Measurements from ENCODE around the gene CCL4L2. TPM values are rescaled to one million over a fixed set of nuclear protein-coding genes. Genes with fewer than 3 reads are reported as not detected.
"Not testable (repeated sequence)": the region's sequence is repeated elsewhere in the genome, so short reads cannot be mapped to it uniquely, and the experiment has no call there.

The CCL4L2 gene
- total RNA-seq, 1 experiment from 2014 or later, result not detected

- not testable (repeated sequence) for H3K4me3 ChIP-seq; H3K9me3 ChIP-seq (replicated peaks); H3K27ac ChIP-seq; H3K4me1 ChIP-seq; H3K27me3 ChIP-seq; H3K36me3 ChIP-seq; DNase-seq
Measured at GRCh38 chr17:36190549-36191330, 20.1 kb upstream of the CCL4L2 start.

DNA sequence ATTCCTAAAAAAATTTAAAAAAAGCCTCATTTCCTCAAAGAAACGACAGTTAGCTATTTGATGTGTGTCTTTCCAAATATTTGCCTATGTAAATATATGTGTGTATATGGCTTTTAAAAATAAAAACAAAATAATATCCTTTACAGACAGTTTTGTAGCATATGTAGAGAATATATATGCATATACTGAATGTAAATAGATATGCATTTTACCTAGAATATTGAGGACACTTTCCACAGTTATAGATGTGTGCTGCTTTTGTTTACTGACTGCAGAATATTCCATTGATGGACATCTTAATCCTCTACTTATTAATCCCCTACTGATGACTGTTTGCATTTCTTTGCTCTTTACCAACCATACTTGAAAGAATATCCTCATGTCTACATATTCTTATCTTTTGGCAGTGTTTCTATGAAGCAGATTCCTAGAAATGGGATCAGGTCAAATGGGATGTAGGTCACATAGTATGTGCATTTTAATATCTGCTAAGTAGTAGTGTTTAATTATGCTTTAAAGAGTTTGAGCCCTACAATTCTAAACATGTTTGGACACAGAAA, 17.6 kb upstream of the CCL4L2 start:
- Histone ChIP-seq H3K27ac (no peak overlapping the region), H3K4me3 (no peak overlapping the region), H3K4me1 (no peaks in the 10 kb centered on the region), H3K27me3 (no peaks in the 10 kb centered on the region), H3K36me3 (no peaks in the 10 kb centered on the region), H3K9me3 (replicated peaks) (no peaks in the 10 kb centered on the region)
- DNase-seq, result no peak

- H3K27ac ChIP-seq; H3K27me3 ChIP-seq; H3K4me3 ChIP-seq; H3K9me3 ChIP-seq (replicated peaks); H3K4me1 ChIP-seq; DNase-seq; H3K36me3 ChIP-seq: not testable (repeated sequence)
Measured at GRCh38 chr17:36194147-36194831, 16.6 kb upstream of the CCL4L2 start.

GRCh38 chr17:36194832-36195433, 15.9 kb upstream of the CCL4L2 start:
- not testable (repeated sequence) for H3K27ac ChIP-seq, DNase-seq, H3K27me3 ChIP-seq

DNA sequence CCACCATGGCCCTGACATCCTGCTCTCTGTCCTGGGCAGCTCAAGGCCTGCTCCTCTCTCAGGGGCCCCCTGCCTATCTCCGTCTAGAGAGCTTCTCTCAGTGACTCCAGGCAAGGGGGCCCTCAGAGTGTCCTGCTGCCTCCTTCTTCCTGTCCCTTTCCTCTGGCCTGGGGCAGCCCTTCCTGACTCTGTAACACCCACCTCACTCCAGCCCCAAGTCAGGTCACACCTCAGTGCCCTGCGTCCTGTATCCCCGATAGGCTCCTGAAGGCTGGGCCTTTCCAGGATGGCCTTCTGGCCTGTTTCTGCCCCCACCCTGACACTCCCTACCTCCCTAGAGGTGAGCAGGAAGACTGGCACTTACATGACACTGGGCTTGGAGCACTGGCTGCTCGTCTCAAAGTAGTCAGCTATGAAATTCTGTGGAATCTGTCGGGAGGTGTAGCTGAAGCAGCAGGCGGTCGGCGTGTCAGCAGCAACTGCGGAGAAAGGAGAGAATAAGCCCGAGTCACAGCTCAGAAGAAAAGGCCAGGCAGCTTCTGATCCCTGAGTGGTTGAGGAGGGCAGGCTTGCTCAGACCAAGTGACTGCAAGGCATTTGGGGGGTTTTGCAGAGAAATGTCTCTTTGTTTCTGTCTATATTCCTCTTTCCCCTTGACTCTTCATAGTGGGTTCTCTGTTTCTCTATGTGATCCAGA, 15.3 kb upstream of the CCL4L2 start:
- Histone ChIP-seq H3K4me1 (no peaks in the 10 kb centered on the region), H3K27ac (no peak overlapping the region), H3K36me3 (no peaks in the 10 kb centered on the region), H3K27me3 (no peaks in the 10 kb centered on the region), H3K4me3 (no peak overlapping the region), H3K9me3 (replicated peaks) (no peaks in the 10 kb centered on the region)
- no peak for DNase-seq

More at GRCh38 chr17:36194832-36195433, 15.9 kb upstream of the CCL4L2 start:
- not testable (repeated sequence) for H3K36me3 ChIP-seq; H3K9me3 ChIP-seq (replicated peaks); H3K4me1 ChIP-seq; H3K4me3 ChIP-seq

DNA sequence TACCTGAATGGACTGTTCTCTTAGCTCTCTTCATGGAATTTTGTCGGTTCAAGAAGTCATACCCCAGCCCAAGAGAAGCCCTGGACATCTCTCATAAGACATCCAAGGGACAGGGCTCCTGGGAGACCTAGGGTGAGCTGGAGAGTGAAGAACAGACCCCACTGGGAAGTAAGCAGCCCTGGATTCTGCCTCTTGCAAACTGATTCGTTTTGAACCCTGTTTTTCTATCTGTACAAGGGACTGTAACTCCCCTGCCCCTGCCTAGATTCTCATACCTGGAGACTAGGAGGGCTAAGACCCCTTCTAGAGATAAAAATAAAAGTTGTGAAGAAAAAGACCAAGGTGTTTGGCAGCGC, 14.8 kb upstream of the CCL4L2 start:
- no peaks in the 10 kb centered on the region for H3K9me3 ChIP-seq (replicated peaks)
- no peak overlapping the region for H3K27ac ChIP-seq
- no peaks in the 10 kb centered on the region for H3K36me3 ChIP-seq
- no peak for DNase-seq
- H3K27me3 ChIP-seq, result no peaks in the 10 kb centered on the region
- no peak overlapping the region for H3K4me3 ChIP-seq
- no peaks in the 10 kb centered on the region for H3K4me1 ChIP-seq

DNA sequence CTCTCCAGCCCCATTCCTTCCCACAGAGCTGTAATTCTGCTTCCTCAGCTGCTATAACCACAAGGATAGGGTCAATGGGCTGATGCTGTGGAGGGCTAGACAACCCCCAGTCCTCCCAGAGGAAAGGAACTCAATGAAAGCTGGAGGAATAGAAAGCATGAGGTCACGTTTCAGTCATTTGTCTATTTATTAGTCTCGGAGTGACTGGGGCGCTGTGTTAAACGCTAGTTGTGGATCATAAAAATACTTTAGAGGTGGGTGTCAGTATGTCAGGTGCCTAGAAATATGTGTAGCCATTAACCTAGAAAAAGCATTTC, 13.5 kb upstream of the CCL4L2 start:
- no peaks in the 10 kb centered on the region for H3K4me1 ChIP-seq
- H3K4me3 ChIP-seq, result no peak overlapping the region
- no peaks in the 10 kb centered on the region for H3K9me3 ChIP-seq (replicated peaks)
- no peak for DNase-seq
- H3K36me3 ChIP-seq, result no peaks in the 10 kb centered on the region
- peaks cover 3% of the 10 kb centered on the region; the same call in 1 of the 2 replicates for H3K27me3 ChIP-seq
- no peak overlapping the region for H3K27ac ChIP-seq

DNA sequence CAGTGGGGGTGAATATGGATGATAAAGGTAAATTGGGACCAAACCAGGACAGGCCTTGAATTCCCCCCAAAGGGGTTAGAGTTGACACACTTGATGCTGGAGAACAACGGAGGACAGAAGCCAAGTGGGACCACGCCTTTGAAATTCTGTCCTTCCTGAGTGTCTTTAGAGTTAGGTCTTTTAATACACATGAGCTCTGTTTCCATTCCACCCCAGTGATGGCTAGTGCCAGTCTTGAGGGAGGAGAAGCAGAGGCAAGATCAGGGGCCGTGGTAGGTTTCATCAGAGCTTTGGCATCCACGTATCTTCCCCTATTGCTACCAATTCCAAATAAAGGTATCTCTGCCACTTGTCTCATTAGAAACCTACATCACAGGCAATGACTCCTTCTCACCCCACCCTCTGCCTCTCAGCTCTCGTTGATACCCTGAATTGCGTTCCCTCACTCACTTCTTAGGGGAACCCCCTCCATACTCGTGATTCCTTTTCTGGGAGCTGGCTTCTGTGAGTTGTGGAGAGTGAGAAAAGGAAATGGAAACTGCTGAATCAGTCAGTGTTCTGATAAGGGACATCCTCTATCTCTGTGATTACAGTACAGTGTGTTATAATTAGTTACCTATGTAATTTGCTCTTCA, 11.9 kb upstream of the CCL4L2 start:
- Histone ChIP-seq H3K4me1 (no peaks in the 10 kb centered on the region), H3K36me3 (no peaks in the 10 kb centered on the region), H3K27ac (no peak overlapping the region), H3K9me3 (replicated peaks) (no peaks in the 10 kb centered on the region), H3K27me3 (peaks cover 15% of the 10 kb centered on the region; the same call in 1 of the 2 replicates), H3K4me3 (no peak overlapping the region)
- DNase-seq, result no peak

DNA sequence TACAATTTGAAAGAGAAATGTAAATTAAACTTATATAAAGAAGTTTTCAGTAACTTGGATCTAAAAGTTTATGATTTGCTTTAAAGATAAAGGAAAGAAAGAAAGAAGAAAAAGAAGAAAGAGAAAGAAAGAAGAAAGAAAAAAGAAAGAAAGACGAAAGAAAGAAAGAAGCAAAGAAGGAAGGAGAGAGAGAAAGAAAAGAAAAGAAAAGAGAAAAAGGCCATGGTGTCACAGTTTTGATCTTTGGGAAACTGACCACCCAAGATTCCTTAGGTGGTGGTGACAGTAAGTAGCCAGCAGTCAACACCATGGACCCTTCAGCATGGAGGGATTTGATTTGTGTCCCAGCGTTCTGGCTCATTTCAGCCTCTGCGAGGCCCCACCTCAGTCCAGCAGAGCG, 9.8 kb upstream of the CCL4L2 start:
- H3K27me3 ChIP-seq, result peaks cover 15% of the 10 kb centered on the region; the same call in 1 of the 2 replicates
- not testable (repeated sequence) for H3K4me3 ChIP-seq; H3K9me3 ChIP-seq (replicated peaks); DNase-seq; H3K27ac ChIP-seq; H3K36me3 ChIP-seq; H3K4me1 ChIP-seq

DNA sequence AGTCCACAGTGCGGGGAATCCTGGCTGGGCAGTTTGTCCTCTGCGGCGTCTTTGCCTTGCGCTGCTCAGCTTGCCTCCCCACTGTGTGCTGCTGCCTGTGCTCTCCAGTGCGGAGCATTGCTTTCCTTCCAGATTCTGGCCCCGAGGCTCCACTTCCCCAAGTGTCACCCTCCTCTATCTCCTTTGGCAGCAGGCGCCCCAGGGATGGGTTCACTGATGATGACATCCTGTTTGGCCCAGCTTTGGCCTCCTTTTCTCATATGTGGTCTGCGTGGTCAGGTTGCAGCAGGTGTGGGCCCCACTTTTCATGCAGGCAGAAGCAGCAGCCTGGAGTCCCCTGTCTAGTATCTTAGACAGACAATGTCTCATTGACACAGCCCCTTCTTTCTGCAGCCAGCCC, 9.4 kb upstream of the CCL4L2 start:
- DNase-seq; H3K36me3 ChIP-seq; H3K9me3 ChIP-seq (replicated peaks); H3K4me3 ChIP-seq; H3K4me1 ChIP-seq; H3K27ac ChIP-seq: not testable (repeated sequence)
- H3K27me3 ChIP-seq, result peaks cover 15% of the 10 kb centered on the region; the same call in 1 of the 2 replicates

- H3K27ac ChIP-seq, result no peak overlapping the region
- DNase-seq, result no peak
- H3K9me3 ChIP-seq (replicated peaks), result no peaks in the 10 kb centered on the region
- H3K27me3 ChIP-seq, result peaks cover 15% of the 10 kb centered on the region; the same call in 1 of the 2 replicates
- no peaks in the 10 kb centered on the region for H3K36me3 ChIP-seq
- no peak overlapping the region for H3K4me3 ChIP-seq
- no peaks in the 10 kb centered on the region for H3K4me1 ChIP-seq
Measured at GRCh38 chr17:36203335-36203734, 7.5 kb upstream of the CCL4L2 start.

GRCh38 chr17:36204724-36205500, 6.0 kb upstream of the CCL4L2 start:
- Histone ChIP-seq H3K27ac (no peak overlapping the region), H3K36me3 (no peaks in the 10 kb centered on the region), H3K9me3 (replicated peaks) (no peaks in the 10 kb centered on the region), H3K4me1 (no peaks in the 10 kb centered on the region), H3K27me3 (peaks cover 15% of the 10 kb centered on the region; the same call in 1 of the 2 replicates), H3K4me3 (no peak overlapping the region)
- no peak for DNase-seq

DNA sequence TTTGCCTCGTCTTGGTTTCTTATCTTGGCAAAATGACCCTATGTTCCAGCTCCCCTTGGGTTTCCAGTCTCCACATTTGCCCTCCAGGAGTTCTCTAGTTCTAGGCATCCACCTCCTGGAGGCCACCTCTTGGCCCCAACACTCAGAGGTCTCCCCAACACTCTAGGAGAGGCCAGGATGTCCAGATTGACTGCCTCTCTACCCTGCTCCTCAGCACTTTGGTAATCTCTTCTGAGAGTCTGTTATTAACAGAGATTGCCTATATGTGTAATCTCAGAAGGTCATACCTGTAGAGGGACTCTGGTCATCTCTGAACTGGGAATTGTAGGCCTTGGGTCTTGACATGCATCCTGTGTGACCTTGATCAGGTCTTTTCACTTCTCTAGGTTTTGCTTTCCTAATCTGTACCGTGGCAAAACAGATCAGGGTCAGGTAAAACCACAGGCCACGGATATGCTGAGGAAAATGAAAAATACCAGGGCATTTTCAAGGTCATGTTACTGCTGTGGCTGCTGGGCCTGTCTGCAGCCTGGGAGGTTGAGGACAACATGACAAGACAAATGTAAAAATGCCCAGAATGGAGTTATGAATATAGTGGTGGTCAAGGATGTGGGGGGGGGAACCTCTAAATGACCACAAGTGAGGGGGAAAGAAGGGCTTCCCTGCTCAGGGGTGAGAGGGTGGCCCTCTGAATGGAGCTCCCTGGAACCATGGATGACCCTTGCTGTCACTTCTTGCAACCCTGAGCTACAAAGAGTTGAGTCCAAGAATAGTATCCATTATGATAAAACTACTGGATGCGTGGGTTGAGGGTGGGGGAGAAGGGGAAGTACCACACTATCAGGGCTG, 5.0 kb upstream of the CCL4L2 start:
- peaks cover 15% of the 10 kb centered on the region; the same call in 1 of the 2 replicates for H3K27me3 ChIP-seq
- no peak overlapping the region for H3K27ac ChIP-seq
- no peak for DNase-seq
- H3K9me3 ChIP-seq (replicated peaks), result no peaks in the 10 kb centered on the region
- no peak overlapping the region for H3K4me3 ChIP-seq
- H3K4me1 ChIP-seq, result no peaks in the 10 kb centered on the region
- no peaks in the 10 kb centered on the region for H3K36me3 ChIP-seq
